HG03159 (cell line): ENCODE measurements around the gene GASK1A.

Experiments used
- ATAC-seq: cut with Tn5 transposase; IDR thresholded peaks from one replicate; pipeline ENCODE4 v1.9.1; 2021; ENCODE audit warnings: mild to moderate bottlenecking, moderate library complexity; ENCODE audit not compliant: unreplicated experiment

The GASK1A gene

DNA sequence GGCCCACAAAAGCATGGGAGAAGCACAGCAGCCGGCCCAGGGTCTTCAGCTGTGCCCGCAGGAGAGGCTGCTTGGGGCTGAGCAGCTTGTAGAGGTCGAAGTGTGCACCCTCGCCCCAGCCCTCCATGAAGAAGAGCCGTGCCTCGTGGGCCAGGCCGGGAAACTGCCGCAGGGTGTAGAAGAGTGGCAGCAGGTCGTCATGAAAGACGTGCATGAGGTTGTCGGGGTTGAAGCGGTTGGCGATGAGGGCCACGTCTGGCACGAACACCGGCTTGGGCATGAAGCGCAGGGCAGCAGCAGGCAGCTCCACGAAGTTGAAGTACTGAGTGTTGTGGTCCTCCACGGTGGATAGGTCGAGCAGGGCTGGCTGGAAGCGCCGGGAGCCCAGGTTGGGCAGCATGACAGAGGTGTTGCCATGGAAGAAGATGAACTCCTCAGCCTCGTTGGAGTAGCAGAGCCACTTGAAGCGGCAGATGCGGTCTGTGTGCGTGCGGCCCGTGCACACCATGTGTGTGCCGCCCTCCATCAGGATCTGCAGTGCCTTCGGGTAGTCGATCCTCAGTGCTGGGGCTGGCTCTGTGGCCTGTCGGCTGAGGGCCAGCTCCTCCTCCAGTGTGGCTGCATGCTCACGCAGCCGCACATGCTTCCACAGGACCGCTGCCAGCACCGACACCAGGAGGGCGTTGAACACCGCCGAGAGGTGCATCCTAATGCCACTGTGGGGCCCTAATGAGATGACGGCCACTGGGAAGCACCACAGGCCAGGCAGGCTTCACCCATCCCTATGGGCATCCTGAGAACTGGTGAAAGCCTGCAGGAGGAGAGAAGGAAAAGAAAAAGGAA, 101.8 kb downstream of the GASK1A start:
- no peak for ATAC-seq

DNA sequence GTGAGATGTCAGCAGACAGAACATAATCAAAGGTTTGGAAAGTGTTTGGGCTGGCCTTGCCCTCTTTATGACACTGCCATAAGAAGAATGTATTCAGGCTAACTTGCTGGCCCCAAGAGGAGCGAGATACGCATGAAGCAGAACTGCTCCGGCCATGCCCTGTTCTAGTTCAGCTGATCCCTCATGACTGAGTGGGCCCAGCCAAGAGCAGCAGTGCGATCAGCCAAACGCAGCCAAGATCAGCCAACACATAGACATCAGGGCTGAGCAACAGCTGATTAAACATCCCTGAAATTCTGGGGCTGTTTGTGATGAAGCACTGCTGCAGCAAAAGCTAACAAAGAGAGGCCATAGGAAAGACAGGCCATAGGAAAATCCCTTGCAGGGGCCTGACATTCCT, 102.7 kb downstream of the GASK1A start:
- ATAC-seq, result no peak

DNA sequence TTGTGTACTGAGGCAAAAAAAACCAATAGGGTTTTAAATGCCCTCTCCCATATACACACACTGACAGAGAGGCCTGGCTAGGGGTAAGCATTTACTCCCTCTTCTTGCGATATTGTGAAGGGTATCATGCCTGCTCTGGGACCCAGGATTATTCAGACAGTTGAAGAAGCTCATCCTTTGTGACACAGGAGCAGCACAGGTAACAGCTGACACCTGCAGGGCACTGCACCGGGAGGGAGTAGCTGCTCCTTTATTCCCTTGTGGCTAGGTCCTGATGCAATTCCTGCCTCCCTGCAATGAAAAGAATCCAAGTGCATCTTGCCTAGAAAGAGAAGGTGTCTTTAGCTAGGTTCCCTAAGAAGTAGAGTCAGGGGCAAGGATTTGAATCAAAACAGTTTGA, 103.3 kb downstream of the GASK1A start:
- no peak for ATAC-seq

DNA sequence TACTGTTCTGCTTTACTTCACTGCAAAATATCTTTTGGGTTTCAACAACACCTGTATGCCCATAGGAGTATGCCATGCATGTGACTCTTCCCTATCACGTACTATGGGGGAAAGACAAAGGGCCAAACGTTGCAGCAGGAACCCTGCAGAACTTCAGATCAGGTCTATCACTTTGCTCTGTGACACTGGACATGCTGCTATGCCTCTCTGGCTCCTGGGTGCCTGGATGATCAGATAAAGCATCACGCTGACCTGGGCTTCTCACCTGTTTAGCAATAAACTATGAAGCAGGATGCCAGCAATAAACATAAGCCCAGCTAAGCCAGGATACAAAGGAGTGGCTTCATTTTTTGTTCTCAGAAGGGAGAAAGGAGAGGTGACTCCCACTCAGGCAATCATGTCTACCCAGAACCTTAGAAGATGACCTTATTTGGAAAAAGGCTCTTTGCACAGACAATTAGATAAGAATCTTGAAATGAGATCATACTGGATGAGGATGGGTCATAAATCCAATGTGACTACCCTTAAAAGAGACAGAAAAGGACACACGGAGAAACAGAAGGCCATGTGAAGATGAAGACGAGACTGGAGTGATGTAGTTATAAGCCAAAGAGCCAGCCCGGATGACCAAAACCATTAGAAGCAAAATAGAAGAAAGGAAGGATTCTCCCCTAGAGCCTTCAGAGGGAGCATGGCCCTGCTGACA, 107.5 kb downstream of the GASK1A start:
- no peak for ATAC-seq

DNA sequence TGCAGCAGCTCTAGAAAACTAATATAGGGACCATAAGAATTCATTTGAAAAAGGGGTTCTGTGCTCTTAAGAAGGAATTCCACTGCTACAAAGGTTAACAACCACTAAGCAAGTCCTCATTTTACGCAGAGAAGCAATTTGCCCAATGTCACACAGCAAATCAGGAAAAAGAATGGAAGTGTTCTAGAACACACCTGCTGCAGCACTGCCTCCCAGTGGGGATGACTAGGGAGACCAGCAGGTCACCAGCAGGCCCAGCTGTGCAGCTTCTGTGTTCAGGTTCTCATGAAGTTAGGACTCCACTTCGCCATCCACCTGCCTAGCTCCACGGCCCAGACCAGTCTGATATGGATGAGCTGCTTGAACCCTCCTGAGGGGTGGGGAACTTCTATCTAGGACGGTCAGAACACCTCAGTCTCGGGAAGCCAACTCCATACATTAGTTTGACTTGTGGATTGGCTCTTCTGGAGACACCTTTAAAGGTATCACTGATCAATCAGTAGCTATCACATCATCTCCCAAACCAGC, 108.2 kb downstream of the GASK1A start:
- ATAC-seq, result no peak

DNA sequence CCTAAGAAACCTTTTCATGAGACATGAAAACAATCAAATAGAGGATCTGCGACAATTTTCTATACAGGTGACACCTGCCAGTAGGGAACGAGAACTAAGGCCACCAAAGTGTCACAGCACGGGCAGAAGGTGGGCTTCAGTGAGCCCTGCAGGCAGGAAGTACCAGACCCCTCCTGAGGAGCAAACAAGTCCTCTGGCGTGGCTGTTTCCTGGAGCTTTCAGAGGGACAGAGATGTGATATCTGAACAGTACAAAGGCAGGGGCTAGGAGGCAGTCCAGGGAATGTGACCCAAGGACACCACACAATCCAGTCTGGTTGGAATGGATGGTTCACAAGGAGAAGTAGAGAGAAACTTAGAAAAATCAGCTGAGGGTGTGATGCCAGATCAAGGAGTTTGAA, 110.0 kb downstream of the GASK1A start:
- ATAC-seq, result no peak

DNA sequence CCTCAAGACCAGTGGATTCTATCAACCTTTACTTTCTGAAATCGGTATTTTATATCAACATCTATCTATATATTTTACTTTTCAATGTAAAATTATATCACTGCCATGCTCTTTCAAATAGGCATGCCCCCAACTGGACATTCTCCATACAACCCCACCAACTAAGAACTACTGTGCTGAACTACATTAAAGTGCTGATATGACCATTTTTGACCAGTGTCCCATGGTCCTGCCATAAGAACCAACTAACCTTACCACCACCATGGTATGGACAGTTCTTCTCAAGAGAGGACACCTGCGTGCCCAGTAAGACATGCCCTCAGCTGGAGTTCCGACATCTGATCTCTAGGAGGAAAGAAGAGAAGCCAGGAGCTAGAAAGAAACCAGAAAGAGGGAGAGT, 111.1 kb downstream of the GASK1A start:
- no peak for ATAC-seq

DNA sequence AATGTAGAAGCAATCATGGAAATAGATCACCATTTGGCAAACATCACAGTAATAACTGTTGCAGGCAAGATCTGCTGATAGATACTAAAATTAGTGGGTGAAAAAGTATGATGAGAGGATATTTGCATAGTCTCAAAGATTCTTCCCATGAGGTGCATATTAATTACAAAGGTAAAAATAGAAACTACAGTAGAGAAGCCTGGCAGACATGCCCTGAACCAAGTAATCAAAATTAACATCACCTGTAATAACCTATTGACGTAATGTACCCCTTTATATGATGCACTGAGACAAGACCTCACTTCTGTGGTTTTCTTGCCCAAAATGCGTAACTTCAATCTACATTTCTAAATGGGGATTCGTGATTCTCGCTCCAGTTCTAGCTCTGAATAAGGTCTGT, 112.4 kb downstream of the GASK1A start:
- ATAC-seq, result no peak

DNA sequence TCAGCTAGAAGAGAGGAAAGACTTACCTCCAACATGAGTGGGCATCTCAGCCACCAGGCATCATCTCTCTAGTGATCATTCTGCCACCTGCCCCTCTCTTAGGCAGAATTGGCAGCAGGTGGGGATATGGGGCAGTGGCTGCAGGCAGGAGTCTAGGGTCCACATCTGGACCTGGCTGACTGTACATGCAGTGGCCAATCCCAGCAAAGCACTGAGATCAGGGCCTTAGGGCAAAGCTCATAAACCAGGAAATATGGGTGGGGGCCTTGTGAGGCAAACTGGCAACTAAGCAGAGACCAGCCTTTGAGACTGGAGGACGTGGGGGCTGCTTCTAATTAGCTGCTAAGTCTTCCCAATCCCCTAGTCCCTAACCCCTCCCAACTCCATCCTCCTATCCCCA, 113.9 kb downstream of the GASK1A start:
- no peak for ATAC-seq

DNA sequence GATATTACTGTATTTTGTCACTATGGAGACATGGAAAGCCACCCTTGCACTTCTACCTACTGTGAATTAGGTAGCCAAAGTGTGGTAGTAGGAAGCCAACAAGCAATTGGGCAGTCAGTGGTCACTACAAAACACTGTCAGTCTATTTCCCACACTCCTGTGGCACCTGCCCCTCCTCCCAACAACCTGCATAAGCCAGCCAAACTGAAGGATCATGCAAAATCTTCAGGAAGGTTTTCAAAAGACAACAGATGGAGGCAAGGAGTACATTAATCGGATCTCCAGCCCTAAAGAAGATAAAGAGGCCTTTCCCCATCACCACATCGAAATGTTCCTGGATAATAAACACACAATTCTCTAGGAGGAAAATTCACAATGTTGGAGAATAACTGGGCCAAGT, 114.9 kb downstream of the GASK1A start:
- no peak for ATAC-seq

DNA sequence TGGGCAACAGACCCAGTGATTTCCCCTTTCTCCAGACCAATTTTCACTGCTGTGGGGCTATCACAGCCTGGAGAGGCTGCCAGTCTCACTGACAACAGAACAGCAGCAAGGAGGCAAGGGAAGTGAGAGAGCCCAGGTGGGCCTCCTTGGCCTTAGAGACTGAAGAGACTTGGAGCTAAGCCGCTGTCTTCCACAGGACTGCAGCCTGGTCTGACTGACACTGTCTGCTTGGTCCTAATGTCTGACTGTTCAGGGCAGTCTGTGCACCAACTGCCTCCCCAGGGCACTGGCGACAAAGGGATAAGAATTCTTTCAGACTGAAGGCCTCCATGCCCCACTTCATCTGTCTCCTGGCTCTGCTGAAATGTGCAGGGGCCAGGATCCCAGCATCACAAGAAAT, 115.3 kb downstream of the GASK1A start:
- ATAC-seq, result no peak

DNA sequence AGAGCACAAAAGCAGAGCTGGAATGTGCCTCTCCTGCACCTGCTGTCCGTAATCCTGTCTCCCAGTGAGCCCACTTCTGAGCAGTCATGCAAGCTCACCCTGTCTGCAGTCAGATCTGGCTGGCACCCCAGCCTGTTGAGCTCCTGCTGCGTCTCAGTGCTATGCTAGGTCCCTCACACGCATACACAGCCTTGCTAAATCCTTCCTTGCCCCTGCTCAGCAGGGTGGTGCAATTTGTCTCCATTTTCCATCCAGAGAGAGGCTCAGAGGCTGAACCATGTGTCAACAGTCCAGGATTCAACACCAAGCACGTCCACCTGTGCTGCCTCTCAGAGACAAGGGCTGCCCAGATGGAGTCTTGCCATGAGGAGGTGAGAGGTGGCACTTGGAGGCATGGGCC, 115.7 kb downstream of the GASK1A start:
- ATAC-seq, result no peak

DNA sequence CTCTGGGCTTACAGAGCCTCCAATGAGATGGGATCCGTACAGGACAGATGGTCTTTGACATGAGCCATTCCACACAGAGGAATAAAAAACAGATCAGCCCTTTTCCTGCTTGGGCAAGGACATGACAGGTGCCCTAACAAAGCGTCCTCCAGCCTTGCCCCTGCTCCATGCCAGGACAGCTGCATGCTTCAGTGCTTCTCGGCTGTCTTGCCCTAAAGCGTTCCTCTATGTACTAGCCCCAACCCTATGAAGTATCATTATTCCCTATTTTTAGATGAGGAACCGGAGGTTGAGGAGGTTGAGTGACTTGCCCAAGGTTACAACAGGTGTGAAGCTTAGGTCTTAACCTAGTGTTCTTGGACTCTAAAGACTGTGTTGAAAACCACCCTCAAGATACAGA, 116.3 kb downstream of the GASK1A start:
- ATAC-seq, result no peak

DNA sequence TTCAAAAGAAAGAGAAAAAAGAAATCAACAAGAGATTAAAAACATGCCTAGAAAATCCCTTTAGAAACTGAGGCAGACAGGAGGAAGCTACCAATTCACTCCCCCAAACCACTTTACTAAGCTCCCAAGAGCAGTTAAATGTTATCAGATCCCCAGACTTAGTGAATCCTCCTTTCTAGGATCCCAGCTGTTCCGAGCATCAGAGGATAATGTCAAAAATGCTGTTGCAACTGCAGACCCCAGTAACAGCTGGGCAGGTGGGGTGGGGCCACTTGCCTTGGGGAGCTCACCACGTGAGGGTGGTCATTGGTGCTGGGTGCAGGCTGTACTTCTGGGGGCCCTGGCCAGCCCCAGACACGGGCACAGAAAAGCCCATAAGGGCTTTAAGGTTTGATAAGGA, 117.7 kb downstream of the GASK1A start:
- ATAC-seq, result no peak

DNA sequence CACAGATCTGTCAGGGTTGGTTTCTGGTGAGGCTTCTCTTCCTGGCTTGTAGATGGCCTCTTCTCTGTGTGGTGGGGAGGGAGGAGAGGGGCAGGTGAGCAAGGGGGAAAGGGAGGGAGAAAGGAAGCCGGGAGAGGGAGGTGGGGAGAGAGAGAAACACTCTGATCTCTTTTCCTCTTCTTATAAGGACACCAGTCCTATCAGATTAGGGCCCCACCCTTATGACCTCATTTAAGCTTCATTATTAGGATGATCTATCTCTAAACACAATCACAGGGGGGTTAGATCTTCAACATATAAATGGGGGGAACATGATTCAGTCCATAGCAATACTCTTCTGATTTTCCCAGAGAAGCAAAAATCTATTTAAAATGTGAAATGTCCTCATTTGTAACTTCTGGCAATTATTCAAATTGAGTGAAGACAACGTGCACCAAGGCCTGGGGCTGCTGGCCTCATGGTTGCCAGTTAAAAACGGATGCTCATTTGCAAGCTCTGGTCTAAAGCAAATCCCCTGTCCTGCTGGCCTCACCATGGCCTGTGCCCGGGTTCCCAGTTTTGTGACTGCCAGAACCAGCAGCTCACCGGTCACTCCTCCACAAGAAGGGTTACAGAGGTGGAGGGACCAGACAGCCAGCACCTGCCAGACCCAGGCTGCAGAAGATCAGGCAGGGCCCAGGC, 118.4 kb downstream of the GASK1A start:
- ATAC-seq, result no peak

DNA sequence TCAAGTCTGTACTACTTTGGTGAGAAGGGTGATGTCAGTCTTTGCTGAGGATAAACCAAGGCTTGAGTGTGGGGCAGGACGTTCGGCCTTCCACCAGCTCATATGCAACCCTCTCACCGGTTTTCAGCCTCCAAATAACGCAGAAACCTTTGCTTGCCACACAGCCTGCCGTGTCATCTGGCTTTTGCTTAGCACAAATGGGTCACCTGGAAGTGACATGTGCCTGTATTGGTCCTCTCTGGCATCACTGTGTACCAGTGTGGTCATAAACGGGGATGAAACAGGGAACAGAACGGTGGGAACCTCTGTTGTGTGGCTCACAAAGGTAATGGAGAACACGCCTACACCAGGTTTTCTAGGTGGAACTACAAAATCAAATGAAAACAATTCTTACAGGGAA, 119.7 kb downstream of the GASK1A start:
- no peak for ATAC-seq

DNA sequence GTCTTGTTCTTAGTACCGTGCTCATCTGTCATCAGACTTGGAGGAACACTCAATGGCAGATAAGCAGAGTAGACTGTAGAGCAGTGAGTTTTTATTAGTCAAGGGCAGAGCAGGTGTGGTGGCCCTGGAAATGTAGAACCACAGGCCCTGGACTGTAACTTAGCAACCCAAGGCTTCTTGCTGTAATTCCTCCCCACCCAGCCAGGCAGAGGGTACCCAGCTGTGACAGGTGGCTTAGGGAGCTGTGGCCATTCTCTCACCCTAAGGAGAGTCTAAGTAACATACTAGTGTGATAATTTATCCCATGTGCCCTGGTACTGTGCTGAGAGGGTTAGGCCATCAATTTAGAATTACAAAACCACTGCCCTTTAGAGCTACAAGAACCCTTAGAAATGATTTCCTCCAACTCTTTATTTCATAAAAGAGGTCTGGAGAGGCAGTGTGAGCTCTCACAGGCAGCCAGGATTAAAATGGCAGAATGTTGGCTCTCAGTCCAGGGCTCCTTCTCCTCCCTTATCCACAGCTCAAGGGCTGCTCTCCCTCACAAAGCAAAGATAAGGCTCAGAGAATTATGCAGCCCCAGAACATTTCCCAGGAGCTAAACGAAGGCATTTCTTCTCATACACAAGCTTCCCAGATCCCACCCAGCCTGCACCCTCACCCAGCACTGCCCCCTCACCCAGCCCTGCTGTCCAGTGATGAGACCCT, 123.8 kb downstream of the GASK1A start:
- no peak for ATAC-seq

DNA sequence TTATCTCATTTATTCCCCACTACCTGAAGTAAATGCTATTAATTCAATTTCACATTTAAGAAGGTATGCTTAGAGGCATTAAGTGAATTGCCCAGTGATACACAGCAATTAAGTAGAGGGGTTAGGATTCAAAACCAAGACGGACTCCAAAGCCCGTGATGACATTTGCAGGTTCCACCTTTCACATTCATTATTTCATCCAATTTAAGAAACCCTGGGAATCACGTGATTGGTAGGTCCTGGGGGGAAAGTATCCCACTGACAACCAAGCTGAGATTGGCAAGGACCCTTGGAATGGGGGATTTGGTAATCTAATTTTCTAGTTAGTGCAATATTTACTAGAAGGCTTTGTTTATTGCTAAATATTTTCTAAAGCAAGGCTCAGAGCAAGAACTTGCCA, 124.9 kb downstream of the GASK1A start:
- no peak for ATAC-seq

DNA sequence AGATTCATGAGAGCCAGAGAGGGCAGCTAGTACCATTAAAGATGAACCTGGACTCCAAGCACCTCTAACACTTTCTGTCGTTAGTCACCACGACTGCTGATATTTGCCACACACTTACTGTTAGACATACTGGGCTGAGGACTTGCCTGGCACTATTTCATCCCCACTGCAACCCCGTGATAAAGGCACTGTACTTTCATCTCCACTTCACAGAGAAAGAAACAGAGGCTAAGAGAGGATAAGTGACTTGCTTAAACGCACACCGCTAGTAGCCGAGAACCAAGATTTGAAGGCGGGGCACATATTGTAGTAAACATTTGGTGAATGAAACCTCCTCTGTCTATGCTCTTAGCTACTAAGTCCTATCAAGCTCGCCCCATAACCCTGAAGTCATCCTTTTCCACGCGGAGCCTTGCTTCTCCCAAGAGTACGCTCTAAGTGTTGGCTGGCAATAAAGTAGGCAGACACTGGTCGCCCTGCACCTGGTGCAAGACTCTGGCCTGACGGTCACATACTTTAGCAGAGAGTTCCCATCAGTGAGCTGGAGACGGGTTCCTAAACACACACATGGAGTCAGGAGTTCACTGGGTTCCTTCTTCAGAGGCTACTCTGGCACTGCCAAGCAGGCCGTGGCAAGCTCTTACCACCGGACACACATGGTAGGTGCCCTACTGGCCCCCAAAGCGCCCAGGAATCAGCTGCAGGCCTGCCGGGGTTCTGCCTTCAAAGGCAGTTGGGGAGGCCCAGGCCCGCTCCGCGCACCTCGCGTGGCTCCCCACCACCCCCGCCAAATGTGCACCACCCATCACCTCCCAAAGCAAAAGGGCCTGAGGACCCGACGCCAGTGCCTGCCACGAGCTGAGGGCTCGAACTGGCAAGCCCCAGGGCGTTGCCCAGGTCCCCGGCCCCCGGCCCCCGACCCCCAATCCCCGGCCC, 125.8 kb downstream of the GASK1A start:
- no peak for ATAC-seq
